ENCODE results near the gene PTPRCAP. TPM values are rescaled to one million over a fixed set of nuclear protein-coding genes. Genes with fewer than 3 reads are reported as not detected.
"Not testable (repeated sequence)": the region's sequence is repeated elsewhere in the genome, so short reads cannot be mapped to it uniquely, and the experiment has no call there.

The PTPRCAP gene, protein sequence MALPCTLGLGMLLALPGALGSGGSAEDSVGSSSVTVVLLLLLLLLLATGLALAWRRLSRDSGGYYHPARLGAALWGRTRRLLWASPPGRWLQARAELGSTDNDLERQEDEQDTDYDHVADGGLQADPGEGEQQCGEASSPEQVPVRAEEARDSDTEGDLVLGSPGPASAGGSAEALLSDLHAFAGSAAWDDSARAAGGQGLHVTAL
- total RNA-seq (2021) (0.56 and 1.3 TPM in 2 replicates), Bru-seq, nascent RNA (percentile 44 among the genes with signal in this experiment), BruChase-seq, experiment 1, labeled RNA remaining after a 2-hour chase (percentile 42 among the genes with signal in this experiment), BruChase-seq, experiment 2, labeled RNA remaining after a 6-hour chase (percentile 54 among the genes with signal in this experiment)
- long read RNA-seq, result 0 reads

DNA sequence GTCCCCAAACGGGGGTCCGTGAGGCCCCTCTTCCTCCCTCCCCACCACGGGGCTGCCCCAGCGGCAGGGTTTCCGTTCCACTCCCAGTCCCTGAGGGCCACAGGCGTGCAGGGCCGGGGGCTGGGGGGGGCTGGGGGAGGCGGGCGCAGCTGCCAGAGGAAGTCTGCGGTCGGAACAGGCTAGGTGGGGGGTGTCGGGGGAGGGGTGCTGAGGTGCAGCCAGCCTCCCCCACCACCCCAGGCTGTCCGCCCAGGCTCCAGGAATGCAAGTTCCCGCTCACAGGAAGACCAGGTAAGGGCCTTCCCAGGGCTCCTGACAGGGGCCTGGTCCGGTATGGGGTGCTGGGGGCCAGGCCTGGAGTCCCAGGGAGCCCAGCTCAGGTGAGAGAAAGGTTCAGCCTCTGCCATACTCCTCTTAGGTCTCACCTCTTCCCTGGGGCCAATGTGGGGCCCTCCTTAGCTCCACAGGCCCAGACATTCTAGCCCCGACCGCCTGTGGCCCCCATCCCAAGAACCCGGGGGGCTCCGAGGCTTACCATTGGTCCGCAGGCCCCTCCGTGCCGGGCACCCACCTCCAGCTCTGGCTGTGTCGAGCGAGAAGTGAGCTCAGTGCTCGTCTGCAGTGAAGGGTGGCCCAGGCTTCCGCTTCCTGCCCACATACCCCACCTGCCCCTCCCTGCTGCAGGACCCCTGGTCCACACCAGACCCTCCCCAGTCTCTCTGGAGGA, at the start of gene PTPRCAP:
Gene PTPRCAP, minus strand, starts transcription at position 601 of the 727 bp plus-strand sequence. Its CDS starts 63 bp downstream, at position 538.
- intact Hi-C loops (cut with micrococcal nuclease; ENCODE audit: unreplicated experiment), result no loop called here
- H3K4me3 ChIP-seq (ENCODE audit: low read depth, low read length, poor library complexity, severe bottlenecking), result no peak within 1 kb of the TSS

DNA sequence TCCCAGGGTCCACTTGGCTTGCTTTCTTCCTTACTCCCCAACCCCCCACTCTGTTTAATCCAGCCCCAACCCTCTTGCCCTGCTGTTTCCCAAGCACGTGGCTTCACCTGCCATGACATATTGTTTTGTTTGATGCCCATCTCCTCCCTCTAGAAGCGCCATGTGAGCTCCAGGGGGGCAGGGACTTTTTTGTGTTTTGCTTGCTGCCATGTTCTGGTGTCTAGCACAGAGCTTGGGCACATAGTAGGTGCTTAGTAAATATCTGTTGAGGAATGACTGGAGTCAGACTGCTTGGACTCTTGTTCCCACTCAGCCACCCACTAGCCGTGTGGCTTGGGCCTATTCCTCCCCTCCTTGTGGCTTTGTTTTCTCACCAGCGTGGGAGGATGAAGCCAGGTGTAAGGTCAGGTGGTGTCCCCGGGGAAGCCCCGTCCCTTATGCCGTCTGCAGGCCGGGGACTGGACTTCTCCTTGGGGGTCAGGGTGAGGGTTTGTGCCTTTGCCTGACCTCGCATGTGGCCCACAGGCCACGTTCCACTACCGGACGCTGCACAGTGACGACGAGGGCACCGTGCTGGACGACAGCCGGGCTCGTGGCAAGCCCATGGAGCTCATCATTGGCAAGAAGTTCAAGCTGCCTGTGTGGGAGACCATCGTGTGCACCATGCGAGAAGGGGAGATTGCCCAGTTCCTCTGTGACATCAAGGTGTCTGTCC, 49.2 kb upstream of the PTPRCAP start:
- ChIA-PET POLR2A (ENCODE audit: low non-redundant PET) (no interaction called here), CTCF (interaction anchor here (0.5 kb wide), 1 partner anchor 26 kb away, joined by 4 read pairs; no protein-coding TSS in a partner anchor)
- no peaks in the 10 kb centered on the region for H3K27me3 ChIP-seq (replicated peaks; ENCODE audit: insufficient read depth, low read depth, low read length, poor library complexity)
- intact Hi-C loops (cut with micrococcal nuclease; ENCODE audit: unreplicated experiment), result no loop called here
- no peak overlapping the region for H3K27ac ChIP-seq (ENCODE audit: low read depth, low read length, poor library complexity, severe bottlenecking)
- TF ChIP-seq EZH2 (IDR thresholded peaks at IDR 0.05; ENCODE audit: borderline replicate concordance, low read depth, low read length, poor library complexity, severe bottlenecking), result no peak
- TF ChIP-seq, protein P1, sequence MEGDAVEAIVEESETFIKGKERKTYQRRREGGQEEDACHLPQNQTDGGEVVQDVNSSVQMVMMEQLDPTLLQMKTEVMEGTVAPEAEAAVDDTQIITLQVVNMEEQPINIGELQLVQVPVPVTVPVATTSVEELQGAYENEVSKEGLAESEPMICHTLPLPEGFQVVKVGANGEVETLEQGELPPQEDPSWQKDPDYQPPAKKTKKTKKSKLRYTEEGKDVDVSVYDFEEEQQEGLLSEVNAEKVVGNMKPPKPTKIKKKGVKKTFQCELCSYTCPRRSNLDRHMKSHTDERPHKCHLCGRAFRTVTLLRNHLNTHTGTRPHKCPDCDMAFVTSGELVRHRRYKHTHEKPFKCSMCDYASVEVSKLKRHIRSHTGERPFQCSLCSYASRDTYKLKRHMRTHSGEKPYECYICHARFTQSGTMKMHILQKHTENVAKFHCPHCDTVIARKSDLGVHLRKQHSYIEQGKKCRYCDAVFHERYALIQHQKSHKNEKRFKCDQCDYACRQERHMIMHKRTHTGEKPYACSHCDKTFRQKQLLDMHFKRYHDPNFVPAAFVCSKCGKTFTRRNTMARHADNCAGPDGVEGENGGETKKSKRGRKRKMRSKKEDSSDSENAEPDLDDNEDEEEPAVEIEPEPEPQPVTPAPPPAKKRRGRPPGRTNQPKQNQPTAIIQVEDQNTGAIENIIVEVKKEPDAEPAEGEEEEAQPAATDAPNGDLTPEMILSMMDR (conservative IDR thresholded peaks at IDR 0.05; ENCODE audit: low read depth, low read length), result no peak
- H3K4me3 ChIP-seq (ENCODE audit: low read depth, low read length, poor library complexity, severe bottlenecking), result no peak overlapping the region
- H3K36me3 ChIP-seq (ENCODE audit: insufficient read depth, low read length, poor library complexity, severe bottlenecking), result peaks cover 13% of the 10 kb centered on the region
- no peaks in the 10 kb centered on the region for H3K9me3 ChIP-seq (ENCODE audit: low read depth, low read length, poor library complexity, severe bottlenecking)
- no peak for DNase-seq (ENCODE audit: low spot score)
- no TSS peak for BruUV-seq (replicated peaks)
- H3K4me1 ChIP-seq (ENCODE audit: insufficient read depth, low read length, poor library complexity, severe bottlenecking), result peaks cover 9% of the 10 kb centered on the region

More for the DNA sequence above, at the start of gene PTPRCAP:
- H3K4me1 ChIP-seq (ENCODE audit: insufficient read depth, low read length, poor library complexity, severe bottlenecking), result no peaks in the 10 kb centered on the region
- H3K36me3 ChIP-seq (ENCODE audit: insufficient read depth, low read length, poor library complexity, severe bottlenecking), result peaks cover 39% of the 10 kb centered on the region
- H3K9me3 ChIP-seq (ENCODE audit: low read depth, low read length, poor library complexity, severe bottlenecking), result no peaks in the 10 kb centered on the region
- CTCF ChIA-PET, result no interaction called here
- BruUV-seq (replicated peaks), result no TSS peak
- TF ChIP-seq EZH2 (IDR thresholded peaks at IDR 0.05; ENCODE audit: borderline replicate concordance, low read depth, low read length, poor library complexity, severe bottlenecking), result no peak
- TF ChIP-seq, protein P1 (conservative IDR thresholded peaks at IDR 0.05; ENCODE audit: low read depth, low read length), result no peak
- H3K27ac ChIP-seq (ENCODE audit: low read depth, low read length, poor library complexity, severe bottlenecking), result no peak within 1 kb of the TSS
- POLR2A ChIA-PET (ENCODE audit: low non-redundant PET), result no interaction called here
- H3K27me3 ChIP-seq (replicated peaks; ENCODE audit: insufficient read depth, low read depth, low read length, poor library complexity), result no peaks in the 10 kb centered on the region
- DNase-seq (ENCODE audit: low spot score), result no peak

- H3K4me1 ChIP-seq (ENCODE audit: insufficient read depth, low read length, poor library complexity, severe bottlenecking); H3K27ac ChIP-seq (ENCODE audit: low read depth, low read length, poor library complexity, severe bottlenecking); DNase-seq (ENCODE audit: low spot score); intact Hi-C loops (cut with micrococcal nuclease; ENCODE audit: unreplicated experiment); POLR2A ChIA-PET (ENCODE audit: low non-redundant PET); H3K27me3 ChIP-seq (replicated peaks; ENCODE audit: insufficient read depth, low read depth, low read length, poor library complexity); CTCF ChIA-PET; BruUV-seq (replicated peaks); H3K36me3 ChIP-seq (ENCODE audit: insufficient read depth, low read length, poor library complexity, severe bottlenecking); H3K9me3 ChIP-seq (ENCODE audit: low read depth, low read length, poor library complexity, severe bottlenecking); H3K4me3 ChIP-seq (ENCODE audit: low read depth, low read length, poor library complexity, severe bottlenecking): not testable (repeated sequence)
Observed at GRCh38 chr11:67485873-67486361, 48.4 kb upstream of the PTPRCAP start.
